Effector CD4-positive, alpha-beta T cell (primary cell): ENCODE results near the gene MAP1B.

Experiments
- DNase-seq: peaks from one replicate; pipeline ENCODE4 v3.0.0-alpha.2; 2020

Gene MAP1B

DNA sequence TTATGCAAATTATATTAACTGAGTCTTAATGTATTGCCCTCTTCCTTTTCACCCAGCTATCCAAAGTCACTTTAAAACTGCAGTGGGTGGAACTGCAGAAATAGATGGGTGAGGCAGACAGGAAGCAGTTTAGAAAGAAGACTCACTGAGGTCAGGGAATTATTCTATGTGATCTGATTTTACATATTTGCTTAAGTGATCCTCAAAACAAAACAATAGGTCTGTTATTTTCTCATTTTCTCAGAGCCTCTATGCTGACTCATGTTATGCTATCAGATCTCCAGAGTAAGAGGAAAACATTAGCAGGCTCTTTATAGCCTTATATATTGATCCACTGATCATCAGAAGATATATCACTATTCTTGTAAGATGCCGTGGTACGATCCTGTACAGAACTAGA, 149.3 kb downstream of the MAP1B start:
- no peak for DNase-seq
